Tongue (tissue), 2 donors: ENCODE results near the gene RTL5. TPM values are rescaled to one million over a fixed set of nuclear protein-coding genes. Genes with fewer than 3 reads are reported as not detected.

Experiments
- DNase-seq: peaks from one replicate; pipeline ENCODE4 v3.0.0-alpha.2; 2015
- total RNA-seq: library from RNA; depleted of rRNA; stranded (reverse); fragments of >200 nt; gene quantifications from one replicate; pipeline ENCODE4 v1.2.3, GENCODE V29; 2014

RTL5 gene
- total RNA-seq, 1 donor from 2014 or later, result 7.3 TPM

- no peak for DNase-seq
These were observed 2.1 kb downstream of the RTL5 start for GRCh38 chrX:72129661-72130060.

GRCh38 chrX:72128881-72129280, 2.8 kb downstream of the RTL5 start:
- no peak for DNase-seq

- DNase-seq, result no peak
These were observed 3.4 kb downstream of the RTL5 start for GRCh38 chrX:72128183-72128834.

GRCh38 chrX:72127332-72127731, 4.4 kb downstream of the RTL5 start:
- no peak for DNase-seq

GRCh38 chrX:72126539-72127140, 5.1 kb downstream of the RTL5 start:
- peak; percentile 91 for DNase-seq

- peak; percentile 45 for DNase-seq
These were observed 5.7 kb downstream of the RTL5 start for GRCh38 chrX:72126048-72126415.

- DNase-seq, result no peak
These were observed 6.2 kb downstream of the RTL5 start for GRCh38 chrX:72125331-72126047.

GRCh38 chrX:72124540-72125201, 7.0 kb downstream of the RTL5 start:
- no peak for DNase-seq

GRCh38 chrX:72123471-72124185, 8.1 kb downstream of the RTL5 start:
- peak; percentile 75 for DNase-seq

- no peak for DNase-seq
These were observed 8.9 kb downstream of the RTL5 start for GRCh38 chrX:72122621-72123337.

- peak; percentile 83 for DNase-seq
These were observed 10.3 kb downstream of the RTL5 start for GRCh38 chrX:72121383-72121782.

GRCh38 chrX:72120837-72121236, 10.9 kb downstream of the RTL5 start:
- DNase-seq, result peak; percentile 47

GRCh38 chrX:72117636-72118210, 14.0 kb downstream of the RTL5 start:
- no peak for DNase-seq

GRCh38 chrX:72115380-72115779, 16.3 kb downstream of the RTL5 start:
- no peak for DNase-seq

- DNase-seq, result no peak
These were observed 16.9 kb downstream of the RTL5 start for GRCh38 chrX:72114807-72115206.

GRCh38 chrX:72114306-72114705, 17.4 kb downstream of the RTL5 start:
- DNase-seq, result no peak

- DNase-seq, result no peak
These were observed 18.3 kb downstream of the RTL5 start for GRCh38 chrX:72113461-72113860.

GRCh38 chrX:72110876-72111708, 20.6 kb downstream of the RTL5 start:
- DNase-seq, result no peak

GRCh38 chrX:72110051-72110875, 21.5 kb downstream of the RTL5 start:
- DNase-seq, result no peak

- DNase-seq, result no peak
These were observed 23.0 kb downstream of the RTL5 start for GRCh38 chrX:72108666-72109065.
